Parathyroid adenoma (tissue), 2 donors: ENCODE measurements around the gene PRMT7.

Source experiments
- H2AFZ ChIP-seq: fragments of 300-600 bp; sonication (generic); one replicate; pipeline ENCODE4 v1.7.0; 2017; ENCODE audit warnings: antibody characterized with exemption, mild to moderate bottlenecking
- H3K27ac ChIP-seq: fragments of 300-600 bp; sonication (generic); one replicate; pipeline ENCODE4 v1.7.0; 2017
- H3K27me3 ChIP-seq: fragments of 300-600 bp; sonication (generic); one replicate; pipeline ENCODE4 v1.7.0; 2017; ENCODE audit warnings: low read length; ENCODE audit not compliant: control insufficient read depth, insufficient read depth
- H3K36me3 ChIP-seq: fragments of 300-600 bp; sonication (generic); one replicate; pipeline ENCODE4 v1.7.0; 2017; ENCODE audit warnings: low read length; ENCODE audit not compliant: control insufficient read depth, insufficient read depth
- H3K4me1 ChIP-seq: fragments of 300-600 bp; sonication (generic); one replicate; pipeline ENCODE4 v1.7.0; 2017; ENCODE audit warnings: control low read depth
- H3K4me2 ChIP-seq: fragments of 300-600 bp; sonication (generic); one replicate; pipeline ENCODE4 v1.7.0; 2017; ENCODE audit warnings: low read length
- H3K4me3 ChIP-seq: fragments of 300-600 bp; sonication (generic); one replicate; pipeline ENCODE4 v1.7.0; 2017; ENCODE audit warnings: low read depth, low read length
- H3K79me2 ChIP-seq: fragments of 300-600 bp; sonication (generic); one replicate; pipeline ENCODE4 v1.7.0; 2017; ENCODE audit warnings: control low read depth
- H3K9ac ChIP-seq: fragments of 300-600 bp; sonication (generic); one replicate; pipeline ENCODE4 v1.7.0; 2017; ENCODE audit warnings: mild to moderate bottlenecking
- H3K9me3 ChIP-seq: fragments of 300-600 bp; sonication (generic); one replicate; pipeline ENCODE4 v1.7.0; 2017; ENCODE audit warnings: low read length; ENCODE audit not compliant: control insufficient read depth
- TF ChIP-seq, protein P1 (sequence below): fragments of 300-600 bp; sonication (generic); IDR thresholded peaks from one replicate; pipeline ENCODE4 v1.7.0; 2017; ENCODE audit warnings: antibody characterized with exemption, mild to moderate bottlenecking
- donor health status: primary hyperparathyroidism.

The PRMT7 gene

DNA sequence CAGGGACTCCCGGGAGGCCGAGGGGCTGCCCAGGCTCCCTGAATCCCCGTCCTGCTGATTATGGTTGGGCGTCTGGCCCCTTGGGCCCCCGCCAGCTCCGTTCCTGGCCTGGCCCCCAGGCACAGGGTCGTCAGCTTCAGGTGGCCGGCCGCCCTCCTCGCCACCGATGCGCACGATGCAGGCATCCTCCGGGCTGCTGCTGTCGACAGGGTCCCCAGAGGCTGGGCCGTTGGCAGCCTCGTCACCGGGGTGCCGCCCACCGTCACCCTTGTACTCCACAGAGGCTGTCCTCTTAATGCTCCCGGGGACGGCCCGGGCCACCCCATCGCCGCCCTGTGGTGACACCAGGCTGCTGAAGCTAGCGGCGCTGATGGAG is 60.4 kb downstream of the PRMT7 start:
- no peak overlapping the region for H3K4me3 ChIP-seq
- no peak overlapping the region for H2AFZ ChIP-seq
- no peaks in the 10 kb centered on the region for H3K36me3 ChIP-seq
- H3K79me2 ChIP-seq = no peaks in the 10 kb centered on the region
- H3K4me1 ChIP-seq = no peaks in the 10 kb centered on the region
- TF ChIP-seq, protein P1, sequence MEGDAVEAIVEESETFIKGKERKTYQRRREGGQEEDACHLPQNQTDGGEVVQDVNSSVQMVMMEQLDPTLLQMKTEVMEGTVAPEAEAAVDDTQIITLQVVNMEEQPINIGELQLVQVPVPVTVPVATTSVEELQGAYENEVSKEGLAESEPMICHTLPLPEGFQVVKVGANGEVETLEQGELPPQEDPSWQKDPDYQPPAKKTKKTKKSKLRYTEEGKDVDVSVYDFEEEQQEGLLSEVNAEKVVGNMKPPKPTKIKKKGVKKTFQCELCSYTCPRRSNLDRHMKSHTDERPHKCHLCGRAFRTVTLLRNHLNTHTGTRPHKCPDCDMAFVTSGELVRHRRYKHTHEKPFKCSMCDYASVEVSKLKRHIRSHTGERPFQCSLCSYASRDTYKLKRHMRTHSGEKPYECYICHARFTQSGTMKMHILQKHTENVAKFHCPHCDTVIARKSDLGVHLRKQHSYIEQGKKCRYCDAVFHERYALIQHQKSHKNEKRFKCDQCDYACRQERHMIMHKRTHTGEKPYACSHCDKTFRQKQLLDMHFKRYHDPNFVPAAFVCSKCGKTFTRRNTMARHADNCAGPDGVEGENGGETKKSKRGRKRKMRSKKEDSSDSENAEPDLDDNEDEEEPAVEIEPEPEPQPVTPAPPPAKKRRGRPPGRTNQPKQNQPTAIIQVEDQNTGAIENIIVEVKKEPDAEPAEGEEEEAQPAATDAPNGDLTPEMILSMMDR = no peak
- no peak overlapping the region for H3K27ac ChIP-seq
- H3K27me3 ChIP-seq = no peaks in the 10 kb centered on the region
- no peak overlapping the region for H3K4me2 ChIP-seq
- no peaks in the 10 kb centered on the region for H3K9me3 ChIP-seq
- H3K9ac ChIP-seq = no peak overlapping the region

DNA sequence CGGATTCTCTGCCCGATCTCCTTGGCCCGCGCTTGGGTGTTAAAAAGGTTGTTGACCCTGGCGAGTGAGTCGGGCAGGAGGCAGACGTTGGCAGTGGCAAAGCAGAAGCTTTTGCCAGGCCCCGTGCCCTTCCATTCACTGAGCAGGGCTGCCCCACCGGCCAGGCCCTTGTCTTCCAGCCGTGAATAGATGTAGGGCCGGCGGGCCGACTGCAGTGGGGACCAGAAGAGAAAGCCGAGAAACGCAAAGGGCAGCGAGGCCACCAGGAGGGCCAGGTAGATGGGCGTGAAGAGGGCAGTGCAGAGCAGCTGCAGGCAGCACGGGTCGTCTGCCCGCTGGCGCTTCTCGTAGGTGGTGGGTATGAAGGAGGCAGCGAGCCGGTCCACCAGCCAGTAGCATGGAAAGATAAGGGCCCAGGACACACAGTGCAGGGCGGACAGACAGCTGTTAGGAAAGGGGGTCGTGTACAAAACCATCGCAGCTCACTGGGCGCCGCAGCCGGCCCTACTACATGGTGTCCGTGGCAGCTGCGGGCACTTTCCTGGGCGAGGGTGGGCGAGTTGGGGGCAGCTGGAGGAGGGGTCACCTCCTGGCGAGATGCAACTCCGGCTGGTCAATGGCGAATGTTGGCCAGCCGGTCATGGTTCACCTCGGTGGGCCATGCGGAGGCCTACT is 61.0 kb downstream of the PRMT7 start:
- Histone ChIP-seq H3K36me3 (no peaks in the 10 kb centered on the region), H3K27ac (no peak overlapping the region), H3K4me1 (no peaks in the 10 kb centered on the region), H3K4me2 (no peak overlapping the region), H2AFZ (no peak overlapping the region), H3K79me2 (no peaks in the 10 kb centered on the region), H3K27me3 (no peaks in the 10 kb centered on the region), H3K9me3 (no peaks in the 10 kb centered on the region), H3K9ac (no peak overlapping the region), H3K4me3 (no peak overlapping the region)
- TF ChIP-seq, protein P1 = no peak

DNA sequence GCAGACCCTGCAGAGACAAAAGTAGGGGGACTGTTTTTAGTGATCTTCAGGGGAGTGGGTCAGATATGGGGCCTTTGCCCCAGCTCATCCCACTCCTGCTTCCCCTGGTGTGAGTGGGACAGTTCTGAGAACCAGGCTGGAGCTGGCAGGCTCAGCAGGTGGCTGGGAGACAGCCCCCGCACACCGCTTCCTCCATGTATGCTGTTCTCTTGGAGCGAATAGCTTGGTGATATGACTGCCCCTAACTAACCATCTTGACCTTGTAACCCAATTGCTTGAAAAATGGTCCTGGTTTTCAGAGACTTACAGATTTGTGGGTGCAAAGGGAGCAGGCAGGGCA is 61.5 kb downstream of the PRMT7 start:
- H2AFZ ChIP-seq = no peak overlapping the region
- no peaks in the 10 kb centered on the region for H3K36me3 ChIP-seq
- H3K4me2 ChIP-seq = no peak overlapping the region
- no peaks in the 10 kb centered on the region for H3K27me3 ChIP-seq
- H3K4me3 ChIP-seq = no peak overlapping the region
- H3K27ac ChIP-seq = no peak overlapping the region
- no peaks in the 10 kb centered on the region for H3K79me2 ChIP-seq
- TF ChIP-seq, protein P1 = no peak
- H3K9me3 ChIP-seq = no peaks in the 10 kb centered on the region
- no peaks in the 10 kb centered on the region for H3K4me1 ChIP-seq
- no peak overlapping the region for H3K9ac ChIP-seq

DNA sequence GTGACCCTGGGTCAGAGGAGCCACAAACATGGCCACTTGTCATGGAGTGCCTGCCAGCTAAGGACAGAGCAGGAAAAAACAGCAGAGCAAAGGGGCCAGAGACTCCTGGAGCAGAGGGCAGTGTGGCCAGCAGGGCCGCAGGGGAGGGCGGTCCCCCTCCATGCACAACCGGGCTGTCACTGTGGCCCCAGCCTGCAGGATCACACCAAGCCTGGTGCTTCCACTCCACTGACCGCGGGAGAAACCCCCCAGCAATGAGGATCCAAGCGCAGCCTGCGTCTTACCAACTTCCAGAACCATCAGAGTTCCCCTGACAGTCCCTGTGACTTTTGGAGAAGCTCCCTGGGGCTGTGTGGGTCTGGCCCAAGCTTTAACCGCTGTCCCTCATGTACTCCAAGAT is 62.0 kb downstream of the PRMT7 start:
- TF ChIP-seq, protein P1 = no peak
- H3K79me2 ChIP-seq = no peaks in the 10 kb centered on the region
- H3K9ac ChIP-seq = no peak overlapping the region
- no peak overlapping the region for H3K27ac ChIP-seq
- peaks cover 3% of the 10 kb centered on the region for H3K4me1 ChIP-seq
- no peak overlapping the region for H3K4me3 ChIP-seq
- no peak overlapping the region for H2AFZ ChIP-seq
- no peaks in the 10 kb centered on the region for H3K36me3 ChIP-seq
- H3K4me2 ChIP-seq = no peak overlapping the region
- no peaks in the 10 kb centered on the region for H3K27me3 ChIP-seq
- H3K9me3 ChIP-seq = no peaks in the 10 kb centered on the region

DNA sequence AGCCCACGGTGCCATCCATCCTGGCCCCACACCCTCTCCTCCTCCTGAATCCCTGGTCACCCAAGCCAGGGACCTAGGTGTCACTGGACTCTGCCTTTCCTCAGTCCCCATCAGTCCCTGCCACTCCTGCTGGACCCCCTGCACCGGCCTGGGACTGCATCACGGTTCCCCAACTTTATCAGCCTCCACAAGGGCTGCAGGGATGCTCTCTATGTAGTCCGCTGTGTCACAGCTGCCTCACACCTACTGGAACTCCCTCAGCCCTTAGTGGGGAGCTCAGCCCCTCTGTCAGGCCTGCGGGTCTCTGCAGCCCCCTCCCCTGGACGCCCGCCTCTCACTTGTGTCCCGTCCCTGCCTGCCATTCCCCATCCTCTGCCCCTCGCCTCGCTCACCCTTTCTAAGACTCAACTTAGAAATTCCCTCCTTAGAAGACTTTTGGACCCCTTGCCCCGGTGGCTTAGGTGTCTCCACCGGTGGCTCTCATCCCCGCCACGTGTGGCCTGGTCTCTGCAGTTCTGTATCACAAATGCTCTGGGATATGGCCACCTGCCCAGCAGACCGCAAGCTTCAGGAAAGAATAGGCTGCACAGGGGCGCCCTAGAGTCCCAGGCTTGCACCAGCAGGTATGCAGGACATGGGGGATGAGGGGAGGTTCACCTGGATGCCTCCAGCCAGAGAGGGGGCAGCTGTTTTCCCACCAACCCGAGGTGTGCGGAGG is 62.9 kb downstream of the PRMT7 start:
- Histone ChIP-seq H3K4me3 (no peak overlapping the region), H3K79me2 (no peaks in the 10 kb centered on the region), H2AFZ (no peak overlapping the region), H3K36me3 (no peaks in the 10 kb centered on the region), H3K27ac (no peak overlapping the region), H3K9me3 (no peaks in the 10 kb centered on the region), H3K4me2 (no peak overlapping the region), H3K9ac (no peak overlapping the region), H3K4me1 (peaks cover 12% of the 10 kb centered on the region), H3K27me3 (no peaks in the 10 kb centered on the region)
- TF ChIP-seq, protein P1 = no peak
